KOPT-K1 (cell line): ENCODE data around the gene MYO3B.
"Not testable (repeated sequence)": the region's sequence is repeated elsewhere in the genome, so short reads cannot be mapped to it uniquely, and the experiment has no call there.

Experiments
- H3K27ac ChIP-seq: fragments of 200-600 bp; sonication (generic); 2 replicates; pipeline ENCODE4 v1.5.1; 2016; ENCODE audit warnings: antibody characterized with exemption, mild to moderate bottlenecking, low read depth, low read length; ENCODE audit not compliant: poor library complexity, severe bottlenecking
- H3K36me3 ChIP-seq: fragments of 200-600 bp; sonication (generic); 2 replicates; pipeline ENCODE4 v1.5.1; 2017; ENCODE audit warnings: antibody characterized with exemption, mild to moderate bottlenecking, low read length, moderate library complexity; ENCODE audit not compliant: insufficient read depth
- H3K9me3 ChIP-seq: fragments of 200-600 bp; sonication (generic); 2 replicates; pipeline ENCODE4 v1.5.1; 2017; ENCODE audit warnings: antibody characterized with exemption, low read length, mild to moderate bottlenecking; ENCODE audit not compliant: insufficient read depth, poor library complexity, severe bottlenecking

Gene MYO3B

GRCh38 chr2:170674282-170674681, 496.3 kb downstream of the MYO3B start:
- H3K27ac ChIP-seq, H3K9me3 ChIP-seq, H3K36me3 ChIP-seq: not testable (repeated sequence)

GRCh38 chr2:170675701-170676100, 497.8 kb downstream of the MYO3B start:
- no peak overlapping the region for H3K27ac ChIP-seq
- no peaks in the 10 kb centered on the region for H3K9me3 ChIP-seq
- no peaks in the 10 kb centered on the region for H3K36me3 ChIP-seq

GRCh38 chr2:170679607-170680079, 501.7 kb downstream of the MYO3B start:
- no peaks in the 10 kb centered on the region for H3K9me3 ChIP-seq
- H3K27ac ChIP-seq = peak overlapping the region; percentile 48
- no peaks in the 10 kb centered on the region for H3K36me3 ChIP-seq

- H3K36me3 ChIP-seq = no peaks in the 10 kb centered on the region
- H3K9me3 ChIP-seq = no peaks in the 10 kb centered on the region
- H3K27ac ChIP-seq = peak overlapping the region; percentile 48
These were observed 502.4 kb downstream of the MYO3B start for GRCh38 chr2:170680172-170680941.

- H3K27ac ChIP-seq = no peak overlapping the region
- no peaks in the 10 kb centered on the region for H3K9me3 ChIP-seq
- no peaks in the 10 kb centered on the region for H3K36me3 ChIP-seq
These were observed 503.4 kb downstream of the MYO3B start for GRCh38 chr2:170681311-170681710.

GRCh38 chr2:170685591-170685990, 507.6 kb downstream of the MYO3B start:
- no peak overlapping the region for H3K27ac ChIP-seq
- no peaks in the 10 kb centered on the region for H3K9me3 ChIP-seq
- no peaks in the 10 kb centered on the region for H3K36me3 ChIP-seq

- Histone ChIP-seq H3K27ac (no peak overlapping the region), H3K9me3 (no peaks in the 10 kb centered on the region), H3K36me3 (no peaks in the 10 kb centered on the region)
These were observed 511.5 kb downstream of the MYO3B start for GRCh38 chr2:170689481-170689880.

GRCh38 chr2:170690640-170691039, 512.7 kb downstream of the MYO3B start:
- Histone ChIP-seq H3K36me3 (no peaks in the 10 kb centered on the region), H3K9me3 (no peaks in the 10 kb centered on the region), H3K27ac (no peak overlapping the region)

- Histone ChIP-seq H3K36me3 (no peaks in the 10 kb centered on the region), H3K9me3 (no peaks in the 10 kb centered on the region), H3K27ac (no peak overlapping the region)
These were observed 516.4 kb downstream of the MYO3B start for GRCh38 chr2:170694316-170694715.

- no peaks in the 10 kb centered on the region for H3K9me3 ChIP-seq
- no peak overlapping the region for H3K27ac ChIP-seq
- H3K36me3 ChIP-seq = no peaks in the 10 kb centered on the region
These were observed 517.8 kb downstream of the MYO3B start for GRCh38 chr2:170695521-170696410.

GRCh38 chr2:170696948-170697347, 519.0 kb downstream of the MYO3B start:
- Histone ChIP-seq H3K27ac (no peak overlapping the region), H3K36me3 (no peaks in the 10 kb centered on the region), H3K9me3 (no peaks in the 10 kb centered on the region)

GRCh38 chr2:170701011-170701410, 523.1 kb downstream of the MYO3B start:
- Histone ChIP-seq H3K9me3 (peaks cover 10% of the 10 kb centered on the region), H3K36me3 (no peaks in the 10 kb centered on the region), H3K27ac (no peak overlapping the region)

GRCh38 chr2:170703776-170704476, 526.0 kb downstream of the MYO3B start:
- H3K27ac ChIP-seq = no peak overlapping the region
- no peaks in the 10 kb centered on the region for H3K36me3 ChIP-seq
- peaks cover 10% of the 10 kb centered on the region for H3K9me3 ChIP-seq
